ENCODE results near the gene ATRN.

DNA sequence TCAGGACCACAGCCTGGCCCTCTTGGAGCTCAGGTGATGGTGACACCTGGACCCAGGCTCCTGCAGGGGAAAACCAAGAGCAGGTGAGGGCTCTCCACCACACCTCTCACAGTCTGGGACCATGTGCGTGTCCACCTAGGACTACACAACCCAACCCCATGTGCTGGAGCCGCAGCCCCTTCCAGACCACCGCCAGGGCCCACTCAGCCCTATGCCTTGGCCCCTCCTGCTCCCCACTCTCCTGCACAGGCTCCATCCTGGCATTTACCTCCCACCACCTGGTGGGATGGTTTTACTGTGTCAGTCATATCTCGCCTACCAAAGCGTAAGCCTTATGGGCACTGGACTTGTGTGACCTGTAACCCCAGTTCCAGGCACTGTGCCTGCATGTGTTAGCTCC lies 224.0 kb downstream of the ATRN start:
- TF ChIP-seq, protein P1, sequence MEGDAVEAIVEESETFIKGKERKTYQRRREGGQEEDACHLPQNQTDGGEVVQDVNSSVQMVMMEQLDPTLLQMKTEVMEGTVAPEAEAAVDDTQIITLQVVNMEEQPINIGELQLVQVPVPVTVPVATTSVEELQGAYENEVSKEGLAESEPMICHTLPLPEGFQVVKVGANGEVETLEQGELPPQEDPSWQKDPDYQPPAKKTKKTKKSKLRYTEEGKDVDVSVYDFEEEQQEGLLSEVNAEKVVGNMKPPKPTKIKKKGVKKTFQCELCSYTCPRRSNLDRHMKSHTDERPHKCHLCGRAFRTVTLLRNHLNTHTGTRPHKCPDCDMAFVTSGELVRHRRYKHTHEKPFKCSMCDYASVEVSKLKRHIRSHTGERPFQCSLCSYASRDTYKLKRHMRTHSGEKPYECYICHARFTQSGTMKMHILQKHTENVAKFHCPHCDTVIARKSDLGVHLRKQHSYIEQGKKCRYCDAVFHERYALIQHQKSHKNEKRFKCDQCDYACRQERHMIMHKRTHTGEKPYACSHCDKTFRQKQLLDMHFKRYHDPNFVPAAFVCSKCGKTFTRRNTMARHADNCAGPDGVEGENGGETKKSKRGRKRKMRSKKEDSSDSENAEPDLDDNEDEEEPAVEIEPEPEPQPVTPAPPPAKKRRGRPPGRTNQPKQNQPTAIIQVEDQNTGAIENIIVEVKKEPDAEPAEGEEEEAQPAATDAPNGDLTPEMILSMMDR (IDR thresholded peaks at IDR 0.05; ENCODE audit: poor library complexity) = no peak
- TF ChIP-seq EZH2 (IDR thresholded peaks at IDR 0.05; ENCODE audit: borderline replicate concordance) (no peak), EZH2phosphoT487 (IDR thresholded peaks at IDR 0.05; ENCODE audit: low read depth, severe bottlenecking, unreplicated experiment) (no peak)

All from hepatocyte (in vitro differentiated cells).